Left forelimb (tissue), 1 donor: Measurements from ENCODE around the gene FBXW7.

Experiments used
- DNase-seq: peaks from one replicate; pipeline ENCODE4 v3.0.0-alpha.2; 2018; ENCODE audit warnings: low spot score

Gene FBXW7

GRCh38 chr4:152471251-152471792, 64.6 kb downstream of the FBXW7 start:
- no peak for DNase-seq

GRCh38 chr4:152468408-152468807, 67.5 kb downstream of the FBXW7 start:
- DNase-seq: no peak

- DNase-seq: no peak
Observed at GRCh38 chr4:152467101-152467500, 68.8 kb downstream of the FBXW7 start.

GRCh38 chr4:152464030-152464823, 71.7 kb downstream of the FBXW7 start:
- no peak for DNase-seq

- DNase-seq: no peak
Observed at GRCh38 chr4:152463562-152463961, 72.3 kb downstream of the FBXW7 start.

- no peak for DNase-seq
Observed at GRCh38 chr4:152462695-152463094, 73.2 kb downstream of the FBXW7 start.

GRCh38 chr4:152462047-152462446, 73.8 kb downstream of the FBXW7 start:
- DNase-seq: no peak

- DNase-seq: no peak
Observed at GRCh38 chr4:152460488-152460887, 75.4 kb downstream of the FBXW7 start.

GRCh38 chr4:152459326-152459725, 76.6 kb downstream of the FBXW7 start:
- DNase-seq: no peak

GRCh38 chr4:152458801-152459302, 77.0 kb downstream of the FBXW7 start:
- no peak for DNase-seq

- no peak for DNase-seq
Observed at GRCh38 chr4:152456609-152457008, 79.3 kb downstream of the FBXW7 start.

- DNase-seq: no peak
Observed at GRCh38 chr4:152455311-152455710, 80.6 kb downstream of the FBXW7 start.

- no peak for DNase-seq
Observed at GRCh38 chr4:152454398-152455011, 81.4 kb downstream of the FBXW7 start.

GRCh38 chr4:152451496-152451895, 84.4 kb downstream of the FBXW7 start:
- DNase-seq: no peak

- DNase-seq: no peak
Observed at GRCh38 chr4:152448854-152449253, 87.0 kb downstream of the FBXW7 start.

- DNase-seq: no peak
Observed at GRCh38 chr4:152448038-152448707, 87.7 kb downstream of the FBXW7 start.

- DNase-seq: no peak
Observed at GRCh38 chr4:152443859-152444258, 92.0 kb downstream of the FBXW7 start.

GRCh38 chr4:152437561-152437960, 98.3 kb downstream of the FBXW7 start:
- no peak for DNase-seq

- no peak for DNase-seq
Observed at GRCh38 chr4:152436384-152436783, 99.5 kb downstream of the FBXW7 start.

GRCh38 chr4:152434011-152434410, 101.9 kb downstream of the FBXW7 start:
- no peak for DNase-seq

- DNase-seq: no peak
Observed at GRCh38 chr4:152431784-152432183, 104.1 kb downstream of the FBXW7 start.

GRCh38 chr4:152431291-152431690, 104.6 kb downstream of the FBXW7 start:
- DNase-seq: no peak

- DNase-seq: no peak
Observed at GRCh38 chr4:152430507-152430906, 105.4 kb downstream of the FBXW7 start.
